NCI-H82 (cell line): Measurements from ENCODE around the gene CYP4V2.
"Not testable (repeated sequence)": the region's sequence is repeated elsewhere in the genome, so short reads cannot be mapped to it uniquely, and the experiment has no call there.

Experiments
- DNase-seq: peaks from one replicate; lab custom pipeline; 2025; lab: John Stamatoyannopoulos, UW

The CYP4V2 gene

GRCh38 chr4:186228514-186228894, 37.1 kb downstream of the CYP4V2 start:
- no peak for DNase-seq

GRCh38 chr4:186234367-186234766, 43.0 kb downstream of the CYP4V2 start:
- no peak for DNase-seq

- no peak for DNase-seq
These were observed 44.8 kb downstream of the CYP4V2 start for GRCh38 chr4:186236126-186236525.

GRCh38 chr4:186240452-186240847, 49.1 kb downstream of the CYP4V2 start:
- DNase-seq = no peak

- DNase-seq = no peak
These were observed 49.6 kb downstream of the CYP4V2 start for GRCh38 chr4:186240848-186241491.

- no peak for DNase-seq
These were observed 50.2 kb downstream of the CYP4V2 start for GRCh38 chr4:186241616-186242015.

GRCh38 chr4:186242031-186242430, 50.7 kb downstream of the CYP4V2 start:
- not testable (repeated sequence) for DNase-seq

GRCh38 chr4:186243331-186243730, 52.0 kb downstream of the CYP4V2 start:
- no peak for DNase-seq

GRCh38 chr4:186244835-186245234, 53.5 kb downstream of the CYP4V2 start:
- DNase-seq = no peak

GRCh38 chr4:186247062-186247752, 55.8 kb downstream of the CYP4V2 start:
- DNase-seq = not testable (repeated sequence)

- no peak for DNase-seq
These were observed 57.3 kb downstream of the CYP4V2 start for GRCh38 chr4:186248643-186249042.

- DNase-seq = no peak
These were observed 58.7 kb downstream of the CYP4V2 start for GRCh38 chr4:186249785-186250754.

- DNase-seq = no peak
These were observed 59.4 kb downstream of the CYP4V2 start for GRCh38 chr4:186250760-186251159.

- DNase-seq = no peak
These were observed 63.8 kb downstream of the CYP4V2 start for GRCh38 chr4:186255122-186255521.

GRCh38 chr4:186258216-186258811, 66.9 kb downstream of the CYP4V2 start:
- no peak for DNase-seq

GRCh38 chr4:186260117-186260503, 68.7 kb downstream of the CYP4V2 start:
- DNase-seq = no peak
